HepG2 (cell line): ENCODE data around the gene EFNA4. TPM values are rescaled to one million over a fixed set of nuclear protein-coding genes. Genes with fewer than 3 reads are reported as not detected.

ENCODE experiments used
- FOXK2 ChIP-seq: fragments of 450-650 bp; IDR thresholded peaks from 2 replicates; pipeline ENCODE4 v1.6.1; 2016
- KDM4B ChIP-seq: sonication (generic); formaldehyde crosslinking; IDR thresholded peaks from 2 replicates; pipeline ENCODE4 v1.4.0; 2020; ENCODE audit warnings: missing genetic modification reagents
- PAX8 ChIP-seq: sonication (generic); formaldehyde crosslinking; IDR thresholded peaks from 2 replicates; pipeline ENCODE4 v1.8.0; 2022; ENCODE audit warnings: mild to moderate bottlenecking, missing genetic modification reagents, borderline replicate concordance
- SMARCC2 ChIP-seq: fragments of 450-650 bp; IDR thresholded peaks from 2 replicates; pipeline ENCODE4 v1.6.1; 2017; ENCODE audit warnings: antibody characterized with exemption, mild to moderate bottlenecking
- polyA plus RNA-seq, 8 experiments: library from polyadenylated mRNA; depleted of rRNA in 3 of 8; stranded (reverse) in 7 of 8; unstranded in 1 of 8; fragments of >200 nt; fragmentation: Illumina TruSeq in 4 of 8; extraction: Trizol in 4 of 8; gene quantifications; 2 replicates each; pipeline versions ENCODE4 v1.2.1 to v1.2.3, GENCODE V29; 2011 to 2016; ENCODE audit warnings: low read depth in 4 of 8, missing spikeins in 1 of 8, mixed read lengths in 1 of 8; ENCODE audit not compliant: insufficient read depth in 1 of 8
- total RNA-seq, 5 experiments: library from RNA; depleted of rRNA; stranded (reverse); fragments of >200 nt; fragmentation: Illumina TruSeq; extraction: Trizol; gene quantifications; 2 replicates each; pipeline ENCODE4 v1.2.3, GENCODE V29; 2016; ENCODE audit warnings: low read depth in 1 of 5
- TF ChIP-seq, protein P1 (sequence below): sonication (generic); formaldehyde crosslinking; IDR thresholded peaks from 2 replicates; pipeline ENCODE4 v1.5.0; 2020; ENCODE audit warnings: mild to moderate bottlenecking, missing genetic modification reagents
- TF ChIP-seq, protein P2 (sequence below): sonication (generic); formaldehyde crosslinking; IDR thresholded peaks from 2 replicates; pipeline ENCODE4 v1.5.1; 2020; ENCODE audit warnings: mild to moderate bottlenecking, moderate library complexity, missing genetic modification reagents
- TF ChIP-seq, protein P3 (sequence below): IDR thresholded peaks from 2 replicates; pipeline ENCODE4 v1.4.0; 2020; ENCODE audit warnings: mild to moderate bottlenecking, missing genetic modification reagents
- TF ChIP-seq, protein P4 (sequence below): sonication (generic); formaldehyde crosslinking; IDR thresholded peaks from 2 replicates; pipeline ENCODE4 v1.4.0; 2020; ENCODE audit warnings: mild to moderate bottlenecking, missing genetic modification reagents
- TF ChIP-seq, protein P5 (sequence below), 2 experiments: sonication (generic) in 1 of 2; formaldehyde crosslinking in 1 of 2; IDR thresholded peaks; 2 replicates each; pipeline versions ENCODE4 v1.4.0 to v1.6.1; 2016 to 2020; ENCODE audit warnings: borderline replicate concordance in 1 of 2, low read depth in 1 of 2, mild to moderate bottlenecking in 1 of 2, missing genetic modification reagents in 1 of 2
- TF ChIP-seq, protein P6 (sequence below): sonication (generic); formaldehyde crosslinking; IDR thresholded peaks from 2 replicates; pipeline ENCODE4 v1.5.0; 2020; ENCODE audit warnings: missing genetic modification reagents, mild to moderate bottlenecking, borderline replicate concordance

The EFNA4 gene
- total and polyA plus RNA-seq, 2 of the 13 experiments (the other 11 are each of a cell fraction or from before 2014, with no cell fraction given), result 12.0 to 17.2 TPM

DNA sequence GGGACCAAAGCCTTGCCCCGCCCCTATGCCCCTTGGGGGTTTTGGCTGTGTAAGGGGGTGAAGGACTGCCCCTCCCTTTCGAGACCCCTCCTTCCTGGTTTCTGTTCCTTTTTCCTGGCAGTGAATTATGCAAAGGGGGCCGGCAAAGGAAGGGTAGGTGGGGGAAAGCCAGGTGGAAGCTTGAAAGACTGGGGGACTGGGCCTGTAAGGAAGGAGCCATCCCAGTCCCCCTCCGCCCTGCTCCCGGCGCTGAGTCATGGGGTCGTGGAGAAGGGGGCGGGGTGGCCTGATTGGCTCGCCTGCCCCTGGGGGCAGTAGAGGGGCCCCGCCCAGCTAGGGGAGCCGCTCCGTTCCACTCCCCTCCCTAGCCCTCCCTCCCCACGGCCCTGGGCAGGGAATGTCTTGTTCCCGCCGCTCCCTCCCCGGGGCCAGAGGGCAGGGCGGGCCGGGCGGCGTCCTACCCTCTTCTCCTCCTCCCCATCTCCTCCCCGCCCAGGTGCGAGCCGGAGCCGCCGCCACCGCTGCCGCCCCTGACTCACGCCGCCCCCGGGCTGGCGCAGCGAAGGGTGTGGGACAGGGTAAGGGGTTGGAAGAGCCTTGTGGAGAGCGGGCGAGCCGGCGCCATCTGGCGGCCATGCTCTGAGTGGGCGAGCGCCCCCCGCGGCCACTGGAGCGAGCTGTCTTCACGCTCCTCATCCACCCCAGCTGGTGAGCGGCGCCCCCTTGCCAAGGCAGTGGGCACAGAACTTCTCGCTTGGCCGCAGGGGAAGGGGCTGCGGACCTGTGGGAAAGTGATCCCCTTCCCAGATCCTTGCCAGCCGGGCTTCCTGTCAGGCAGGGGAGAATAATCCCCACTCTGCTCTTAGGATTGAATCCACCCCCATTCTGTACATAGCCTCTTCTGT lies 46.2 kb upstream of the EFNA4 start (continued):
- TF ChIP-seq, protein P1, sequence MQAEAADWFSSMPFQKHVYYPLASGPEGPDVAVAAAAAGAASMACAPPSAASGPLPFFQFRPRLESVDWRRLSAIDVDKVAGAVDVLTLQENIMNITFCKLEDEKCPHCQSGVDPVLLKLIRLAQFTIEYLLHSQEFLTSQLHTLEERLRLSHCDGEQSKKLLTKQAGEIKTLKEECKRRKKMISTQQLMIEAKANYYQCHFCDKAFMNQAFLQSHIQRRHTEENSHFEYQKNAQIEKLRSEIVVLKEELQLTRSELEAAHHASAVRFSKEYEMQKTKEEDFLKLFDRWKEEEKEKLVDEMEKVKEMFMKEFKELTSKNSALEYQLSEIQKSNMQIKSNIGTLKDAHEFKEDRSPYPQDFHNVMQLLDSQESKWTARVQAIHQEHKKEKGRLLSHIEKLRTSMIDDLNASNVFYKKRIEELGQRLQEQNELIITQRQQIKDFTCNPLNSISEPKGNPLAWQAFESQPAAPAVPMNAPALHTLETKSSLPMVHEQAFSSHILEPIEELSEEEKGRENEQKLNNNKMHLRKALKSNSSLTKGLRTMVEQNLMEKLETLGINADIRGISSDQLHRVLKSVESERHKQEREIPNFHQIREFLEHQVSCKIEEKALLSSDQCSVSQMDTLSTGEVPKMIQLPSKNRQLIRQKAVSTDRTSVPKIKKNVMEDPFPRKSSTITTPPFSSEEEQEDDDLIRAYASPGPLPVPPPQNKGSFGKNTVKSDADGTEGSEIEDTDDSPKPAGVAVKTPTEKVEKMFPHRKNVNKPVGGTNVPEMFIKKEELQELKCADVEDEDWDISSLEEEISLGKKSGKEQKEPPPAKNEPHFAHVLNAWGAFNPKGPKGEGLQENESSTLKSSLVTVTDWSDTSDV, result no peak
- TF ChIP-seq PAX8 (no peak), FOXK2 (no peak), SMARCC2 (no peak), KDM4B (CRISPR knock-in tag) (peak; percentile 88; the same call in 1 of the 2 replicates)
- TF ChIP-seq, protein P2, sequence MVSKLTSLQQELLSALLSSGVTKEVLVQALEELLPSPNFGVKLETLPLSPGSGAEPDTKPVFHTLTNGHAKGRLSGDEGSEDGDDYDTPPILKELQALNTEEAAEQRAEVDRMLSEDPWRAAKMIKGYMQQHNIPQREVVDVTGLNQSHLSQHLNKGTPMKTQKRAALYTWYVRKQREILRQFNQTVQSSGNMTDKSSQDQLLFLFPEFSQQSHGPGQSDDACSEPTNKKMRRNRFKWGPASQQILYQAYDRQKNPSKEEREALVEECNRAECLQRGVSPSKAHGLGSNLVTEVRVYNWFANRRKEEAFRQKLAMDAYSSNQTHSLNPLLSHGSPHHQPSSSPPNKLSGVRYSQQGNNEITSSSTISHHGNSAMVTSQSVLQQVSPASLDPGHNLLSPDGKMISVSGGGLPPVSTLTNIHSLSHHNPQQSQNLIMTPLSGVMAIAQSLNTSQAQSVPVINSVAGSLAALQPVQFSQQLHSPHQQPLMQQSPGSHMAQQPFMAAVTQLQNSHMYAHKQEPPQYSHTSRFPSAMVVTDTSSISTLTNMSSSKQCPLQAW, result 0 out of 2 replicates have a peak, but pooled peaks have one; percentile 87
- TF ChIP-seq, protein P3, sequence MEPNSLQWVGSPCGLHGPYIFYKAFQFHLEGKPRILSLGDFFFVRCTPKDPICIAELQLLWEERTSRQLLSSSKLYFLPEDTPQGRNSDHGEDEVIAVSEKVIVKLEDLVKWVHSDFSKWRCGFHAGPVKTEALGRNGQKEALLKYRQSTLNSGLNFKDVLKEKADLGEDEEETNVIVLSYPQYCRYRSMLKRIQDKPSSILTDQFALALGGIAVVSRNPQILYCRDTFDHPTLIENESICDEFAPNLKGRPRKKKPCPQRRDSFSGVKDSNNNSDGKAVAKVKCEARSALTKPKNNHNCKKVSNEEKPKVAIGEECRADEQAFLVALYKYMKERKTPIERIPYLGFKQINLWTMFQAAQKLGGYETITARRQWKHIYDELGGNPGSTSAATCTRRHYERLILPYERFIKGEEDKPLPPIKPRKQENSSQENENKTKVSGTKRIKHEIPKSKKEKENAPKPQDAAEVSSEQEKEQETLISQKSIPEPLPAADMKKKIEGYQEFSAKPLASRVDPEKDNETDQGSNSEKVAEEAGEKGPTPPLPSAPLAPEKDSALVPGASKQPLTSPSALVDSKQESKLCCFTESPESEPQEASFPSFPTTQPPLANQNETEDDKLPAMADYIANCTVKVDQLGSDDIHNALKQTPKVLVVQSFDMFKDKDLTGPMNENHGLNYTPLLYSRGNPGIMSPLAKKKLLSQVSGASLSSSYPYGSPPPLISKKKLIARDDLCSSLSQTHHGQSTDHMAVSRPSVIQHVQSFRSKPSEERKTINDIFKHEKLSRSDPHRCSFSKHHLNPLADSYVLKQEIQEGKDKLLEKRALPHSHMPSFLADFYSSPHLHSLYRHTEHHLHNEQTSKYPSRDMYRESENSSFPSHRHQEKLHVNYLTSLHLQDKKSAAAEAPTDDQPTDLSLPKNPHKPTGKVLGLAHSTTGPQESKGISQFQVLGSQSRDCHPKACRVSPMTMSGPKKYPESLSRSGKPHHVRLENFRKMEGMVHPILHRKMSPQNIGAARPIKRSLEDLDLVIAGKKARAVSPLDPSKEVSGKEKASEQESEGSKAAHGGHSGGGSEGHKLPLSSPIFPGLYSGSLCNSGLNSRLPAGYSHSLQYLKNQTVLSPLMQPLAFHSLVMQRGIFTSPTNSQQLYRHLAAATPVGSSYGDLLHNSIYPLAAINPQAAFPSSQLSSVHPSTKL (CRISPR knock-in tag), result peak; percentile 74
- TF ChIP-seq, protein P4, sequence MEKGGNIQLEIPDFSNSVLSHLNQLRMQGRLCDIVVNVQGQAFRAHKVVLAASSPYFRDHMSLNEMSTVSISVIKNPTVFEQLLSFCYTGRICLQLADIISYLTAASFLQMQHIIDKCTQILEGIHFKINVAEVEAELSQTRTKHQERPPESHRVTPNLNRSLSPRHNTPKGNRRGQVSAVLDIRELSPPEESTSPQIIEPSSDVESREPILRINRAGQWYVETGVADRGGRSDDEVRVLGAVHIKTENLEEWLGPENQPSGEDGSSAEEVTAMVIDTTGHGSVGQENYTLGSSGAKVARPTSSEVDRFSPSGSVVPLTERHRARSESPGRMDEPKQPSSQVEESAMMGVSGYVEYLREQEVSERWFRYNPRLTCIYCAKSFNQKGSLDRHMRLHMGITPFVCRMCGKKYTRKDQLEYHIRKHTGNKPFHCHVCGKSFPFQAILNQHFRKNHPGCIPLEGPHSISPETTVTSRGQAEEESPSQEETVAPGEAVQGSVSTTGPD (CRISPR knock-in tag), result no peak
- TF ChIP-seq, protein P5, sequence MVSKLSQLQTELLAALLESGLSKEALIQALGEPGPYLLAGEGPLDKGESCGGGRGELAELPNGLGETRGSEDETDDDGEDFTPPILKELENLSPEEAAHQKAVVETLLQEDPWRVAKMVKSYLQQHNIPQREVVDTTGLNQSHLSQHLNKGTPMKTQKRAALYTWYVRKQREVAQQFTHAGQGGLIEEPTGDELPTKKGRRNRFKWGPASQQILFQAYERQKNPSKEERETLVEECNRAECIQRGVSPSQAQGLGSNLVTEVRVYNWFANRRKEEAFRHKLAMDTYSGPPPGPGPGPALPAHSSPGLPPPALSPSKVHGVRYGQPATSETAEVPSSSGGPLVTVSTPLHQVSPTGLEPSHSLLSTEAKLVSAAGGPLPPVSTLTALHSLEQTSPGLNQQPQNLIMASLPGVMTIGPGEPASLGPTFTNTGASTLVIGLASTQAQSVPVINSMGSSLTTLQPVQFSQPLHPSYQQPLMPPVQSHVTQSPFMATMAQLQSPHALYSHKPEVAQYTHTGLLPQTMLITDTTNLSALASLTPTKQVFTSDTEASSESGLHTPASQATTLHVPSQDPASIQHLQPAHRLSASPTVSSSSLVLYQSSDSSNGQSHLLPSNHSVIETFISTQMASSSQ (IDR thresholded peaks at IDR 0.05; ENCODE audit: low read depth), result no peak
- TF ChIP-seq, protein P5 (CRISPR knock-in tag; IDR thresholded peaks at IDR 0.05; ENCODE audit: borderline replicate concordance), result peak; percentile 79
- TF ChIP-seq, protein P6, sequence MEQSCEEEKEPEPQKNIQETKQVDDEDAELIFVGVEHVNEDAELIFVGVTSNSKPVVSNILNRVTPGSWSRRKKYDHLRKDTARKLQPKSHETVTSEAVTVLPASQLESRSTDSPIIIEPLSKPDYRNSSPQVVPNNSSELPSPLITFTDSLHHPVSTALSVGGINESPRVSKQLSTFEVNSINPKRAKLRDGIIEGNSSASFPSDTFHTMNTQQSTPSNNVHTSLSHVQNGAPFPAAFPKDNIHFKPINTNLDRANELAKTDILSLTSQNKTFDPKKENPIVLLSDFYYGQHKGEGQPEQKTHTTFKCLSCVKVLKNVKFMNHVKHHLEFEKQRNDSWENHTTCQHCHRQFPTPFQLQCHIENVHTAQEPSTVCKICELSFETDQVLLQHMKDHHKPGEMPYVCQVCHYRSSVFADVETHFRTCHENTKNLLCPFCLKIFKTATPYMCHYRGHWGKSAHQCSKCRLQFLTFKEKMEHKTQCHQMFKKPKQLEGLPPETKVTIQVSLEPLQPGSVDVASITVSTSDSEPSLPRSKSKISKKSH (CRISPR knock-in tag), result no peak
